Measurements from ENCODE around the gene AP5B1.

Gene AP5B1

GRCh38 chr11:65777821-65778361, 2.9 kb downstream of the AP5B1 start:
- H3K4me3 ChIP-seq (ENCODE audit: low read depth, low read length), result no peak overlapping the region
- no peak for TF ChIP-seq CTCF (IDR thresholded peaks at IDR 0.05; ENCODE audit: low read depth, low read length, missing control alignments)
- no peak for DNase-seq (ENCODE audit: low read depth)

DNA sequence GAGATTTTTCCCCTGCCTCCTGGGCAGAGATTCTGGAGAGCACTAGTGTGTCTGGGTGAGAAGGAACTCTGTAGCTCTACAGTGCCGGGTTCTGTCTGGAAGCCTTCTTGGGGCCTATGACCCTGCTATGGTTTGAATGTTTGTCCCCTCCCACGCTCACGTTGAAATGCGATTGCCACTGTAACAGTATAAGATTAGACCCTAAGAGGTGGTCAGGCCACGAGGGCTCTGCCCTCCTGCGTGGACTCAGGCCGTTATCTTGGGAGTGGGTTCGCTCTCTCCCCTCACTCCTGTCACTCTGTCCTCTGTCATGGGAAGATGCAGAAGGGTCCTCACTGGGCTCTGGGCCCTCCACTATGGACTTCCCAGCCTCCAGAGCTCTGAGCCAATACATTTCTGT, 3.5 kb downstream of the AP5B1 start:
- no peak for DNase-seq (ENCODE audit: low read depth)
- H3K4me3 ChIP-seq (ENCODE audit: low read depth, low read length), result no peak overlapping the region
- TF ChIP-seq CTCF (IDR thresholded peaks at IDR 0.05; ENCODE audit: low read depth, low read length, missing control alignments), result no peak

DNA sequence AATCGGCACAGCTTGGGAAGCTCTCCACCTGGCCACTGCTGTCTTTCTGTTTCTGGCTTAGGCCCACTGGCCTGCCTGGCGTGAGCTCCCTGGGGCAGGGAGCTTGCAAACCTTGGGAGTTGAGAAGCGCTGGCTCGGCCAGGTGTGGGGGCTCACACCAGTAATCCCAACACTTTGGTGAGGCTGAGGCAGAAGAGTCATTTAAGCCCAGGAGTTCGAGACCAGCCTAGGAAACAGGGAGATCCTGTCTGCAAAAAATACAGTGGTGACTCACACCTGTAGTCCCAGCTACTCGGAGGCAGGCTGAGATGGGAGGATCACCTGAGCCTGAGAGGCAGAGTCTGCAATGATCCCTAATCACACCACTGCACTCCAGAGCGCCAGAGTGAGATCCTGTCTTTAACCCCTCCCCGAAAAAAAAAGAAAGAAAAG, 4.0 kb downstream of the AP5B1 start:
- no peak overlapping the region for H3K4me3 ChIP-seq (ENCODE audit: low read depth, low read length)
- DNase-seq (ENCODE audit: low read depth), result no peak
- no peak for TF ChIP-seq CTCF (IDR thresholded peaks at IDR 0.05; ENCODE audit: low read depth, low read length, missing control alignments)

DNA sequence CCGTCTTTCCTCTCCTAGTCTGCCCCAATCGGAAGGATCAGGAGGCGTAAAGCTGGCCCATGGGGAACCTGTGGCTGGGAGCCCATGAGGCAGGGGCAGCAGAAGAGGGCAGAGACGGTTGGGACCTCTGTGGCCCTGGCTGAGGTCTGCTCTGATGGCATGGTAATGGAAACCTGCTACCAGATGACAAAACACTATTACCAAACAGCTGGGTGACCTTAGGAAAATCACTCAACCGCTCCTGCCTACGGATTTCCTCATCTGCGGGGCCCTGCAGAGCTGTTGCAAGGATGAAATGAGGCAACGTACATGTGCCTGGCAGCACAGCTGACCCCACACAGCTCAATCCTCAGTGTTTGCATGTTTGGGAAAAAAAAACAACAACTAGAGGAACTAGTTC, 4.6 kb downstream of the AP5B1 start:
- H3K4me3 ChIP-seq (ENCODE audit: low read depth, low read length), result no peak overlapping the region
- DNase-seq (ENCODE audit: low read depth), result no peak
- TF ChIP-seq CTCF (IDR thresholded peaks at IDR 0.05; ENCODE audit: low read depth, low read length, missing control alignments), result no peak

- DNase-seq (ENCODE audit: low read depth), result no peak
- TF ChIP-seq CTCF (IDR thresholded peaks at IDR 0.05; ENCODE audit: low read depth, low read length, missing control alignments), result no peak
- H3K4me3 ChIP-seq (ENCODE audit: low read depth, low read length), result no peak overlapping the region
Measured at GRCh38 chr11:65774525-65775306, 6.1 kb downstream of the AP5B1 start.

DNA sequence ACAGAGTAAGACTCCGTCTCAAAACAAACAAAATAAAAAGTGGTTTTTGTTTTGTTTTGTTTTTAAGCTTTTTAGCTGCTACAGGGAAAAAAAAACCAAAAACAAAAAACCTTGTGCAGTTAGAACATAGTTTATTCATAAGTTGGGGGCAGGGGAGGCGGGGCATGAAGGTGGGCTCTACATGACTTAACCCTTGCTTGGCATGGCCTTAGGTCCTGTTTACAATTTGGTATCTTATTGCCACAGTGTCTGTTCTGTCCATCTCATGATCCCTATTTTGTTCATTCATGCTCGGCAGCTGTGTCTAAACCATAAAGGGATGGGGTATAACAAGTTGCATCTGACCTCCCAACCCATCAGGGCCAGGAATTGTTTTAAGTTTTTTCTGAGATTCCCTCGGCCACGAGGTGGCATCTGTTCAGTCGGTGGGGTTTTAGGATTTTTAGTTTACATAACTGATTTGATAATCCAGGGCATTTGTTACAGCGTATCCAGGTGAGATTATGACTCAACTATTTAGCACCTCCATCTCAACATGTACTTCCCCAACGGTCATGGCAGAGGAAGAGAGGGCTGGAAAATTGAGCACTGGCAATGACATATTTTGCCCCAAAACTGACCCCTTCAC, 6.9 kb downstream of the AP5B1 start:
- peak; percentile 8 for TF ChIP-seq CTCF (IDR thresholded peaks at IDR 0.05; ENCODE audit: low read depth, low read length, missing control alignments)
- no peak for DNase-seq (ENCODE audit: low read depth)
- H3K4me3 ChIP-seq (ENCODE audit: low read depth, low read length), result no peak overlapping the region
